GM19193 (cell line): ENCODE results near the gene ZNF221.

ENCODE experiments used
- POLR2A ChIP-seq: IDR thresholded peaks from 4 replicates; pipeline ENCODE4 v1.6.1; 2011; ENCODE audit not compliant: insufficient read depth, insufficient read length; ENCODE audit errors: extremely low read depth

Gene ZNF221

GRCh38 chr19:44003461-44004009, 52.5 kb downstream of the ZNF221 start:
- TF ChIP-seq POLR2A, result no peak

- no peak for TF ChIP-seq POLR2A
These were observed 54.9 kb downstream of the ZNF221 start for GRCh38 chr19:44005973-44006372.

GRCh38 chr19:44007473-44007872, 56.4 kb downstream of the ZNF221 start:
- TF ChIP-seq POLR2A, result no peak

GRCh38 chr19:44010468-44010867, 59.4 kb downstream of the ZNF221 start:
- no peak for TF ChIP-seq POLR2A
